Measurements from ENCODE around the gene LARP1. TPM values are rescaled to one million over a fixed set of nuclear protein-coding genes. Genes with fewer than 3 reads are reported as not detected.

Gene LARP1
- total RNA-seq, 1 experiment from 2014 or later: 63.9 TPM

DNA sequence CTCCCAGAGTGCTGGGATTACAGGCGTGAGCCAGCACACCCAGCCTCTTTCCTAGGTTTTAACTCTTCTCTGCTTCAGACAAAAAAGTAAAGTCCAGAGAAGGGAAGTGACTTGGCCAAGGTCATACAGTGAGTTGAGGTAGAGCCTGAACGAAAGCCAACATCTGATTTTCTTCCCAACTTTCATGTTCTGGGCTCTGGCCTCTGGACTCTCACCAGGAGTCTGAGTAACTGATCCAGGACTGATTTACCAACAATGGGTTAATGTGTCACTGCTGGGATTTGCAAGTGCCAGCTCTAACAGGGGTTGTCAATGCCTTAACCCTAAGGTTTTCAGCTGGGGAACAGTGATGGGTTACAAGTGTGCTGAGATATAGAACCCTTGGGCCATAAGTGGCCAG is 32.2 kb upstream of the LARP1 start:
- Histone ChIP-seq H3K79me2 (ENCODE audit: low read length) (no peaks in the 10 kb centered on the region), H2AFZ (ENCODE audit: low read length) (no peak overlapping the region), H3K36me3 (ENCODE audit: low read depth, low read length) (no peaks in the 10 kb centered on the region), H3F3A (ENCODE audit: low read length, unreplicated experiment) (no peaks in the 10 kb centered on the region), H4K20me1 (ENCODE audit: low read length) (no peaks in the 10 kb centered on the region), H3K27me3 (ENCODE audit: low read length) (no peaks in the 10 kb centered on the region), H3K27ac (ENCODE audit: low read length) (no peak overlapping the region), H3K4me2 (ENCODE audit: low read length) (no peak overlapping the region), H3K4me3 (ENCODE audit: low read length) (no peak overlapping the region), H3K4me1 (ENCODE audit: insufficient read depth, low read length) (no peaks in the 10 kb centered on the region), H3K9me3 (ENCODE audit: low read length) (no peaks in the 10 kb centered on the region), H3K9ac (ENCODE audit: low read length) (no peak overlapping the region), H3K9me2 (replicated peaks; ENCODE audit: low read length) (no peaks in the 10 kb centered on the region)
- intact Hi-C loops (cut with micrococcal nuclease): no loop called here
- ChIA-PET CTCF (no interaction called here), POLR2A (ENCODE audit: unreplicated experiment) (no interaction called here)
- no TSS peak for BruUV-seq (replicated peaks)
- no peak for TF ChIP-seq EZH2phosphoT487 (IDR thresholded peaks at IDR 0.05; ENCODE audit: borderline replicate concordance, low read length)
- no peak for TF ChIP-seq EZH2 (IDR thresholded peaks at IDR 0.05; ENCODE audit: low read length, unreplicated experiment)
- TF ChIP-seq, protein P1, sequence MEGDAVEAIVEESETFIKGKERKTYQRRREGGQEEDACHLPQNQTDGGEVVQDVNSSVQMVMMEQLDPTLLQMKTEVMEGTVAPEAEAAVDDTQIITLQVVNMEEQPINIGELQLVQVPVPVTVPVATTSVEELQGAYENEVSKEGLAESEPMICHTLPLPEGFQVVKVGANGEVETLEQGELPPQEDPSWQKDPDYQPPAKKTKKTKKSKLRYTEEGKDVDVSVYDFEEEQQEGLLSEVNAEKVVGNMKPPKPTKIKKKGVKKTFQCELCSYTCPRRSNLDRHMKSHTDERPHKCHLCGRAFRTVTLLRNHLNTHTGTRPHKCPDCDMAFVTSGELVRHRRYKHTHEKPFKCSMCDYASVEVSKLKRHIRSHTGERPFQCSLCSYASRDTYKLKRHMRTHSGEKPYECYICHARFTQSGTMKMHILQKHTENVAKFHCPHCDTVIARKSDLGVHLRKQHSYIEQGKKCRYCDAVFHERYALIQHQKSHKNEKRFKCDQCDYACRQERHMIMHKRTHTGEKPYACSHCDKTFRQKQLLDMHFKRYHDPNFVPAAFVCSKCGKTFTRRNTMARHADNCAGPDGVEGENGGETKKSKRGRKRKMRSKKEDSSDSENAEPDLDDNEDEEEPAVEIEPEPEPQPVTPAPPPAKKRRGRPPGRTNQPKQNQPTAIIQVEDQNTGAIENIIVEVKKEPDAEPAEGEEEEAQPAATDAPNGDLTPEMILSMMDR (conservative IDR thresholded peaks at IDR 0.05; ENCODE audit: low read depth, low read length): no peak
- DNase-seq (no peak), ATAC-seq (no peak)

DNA sequence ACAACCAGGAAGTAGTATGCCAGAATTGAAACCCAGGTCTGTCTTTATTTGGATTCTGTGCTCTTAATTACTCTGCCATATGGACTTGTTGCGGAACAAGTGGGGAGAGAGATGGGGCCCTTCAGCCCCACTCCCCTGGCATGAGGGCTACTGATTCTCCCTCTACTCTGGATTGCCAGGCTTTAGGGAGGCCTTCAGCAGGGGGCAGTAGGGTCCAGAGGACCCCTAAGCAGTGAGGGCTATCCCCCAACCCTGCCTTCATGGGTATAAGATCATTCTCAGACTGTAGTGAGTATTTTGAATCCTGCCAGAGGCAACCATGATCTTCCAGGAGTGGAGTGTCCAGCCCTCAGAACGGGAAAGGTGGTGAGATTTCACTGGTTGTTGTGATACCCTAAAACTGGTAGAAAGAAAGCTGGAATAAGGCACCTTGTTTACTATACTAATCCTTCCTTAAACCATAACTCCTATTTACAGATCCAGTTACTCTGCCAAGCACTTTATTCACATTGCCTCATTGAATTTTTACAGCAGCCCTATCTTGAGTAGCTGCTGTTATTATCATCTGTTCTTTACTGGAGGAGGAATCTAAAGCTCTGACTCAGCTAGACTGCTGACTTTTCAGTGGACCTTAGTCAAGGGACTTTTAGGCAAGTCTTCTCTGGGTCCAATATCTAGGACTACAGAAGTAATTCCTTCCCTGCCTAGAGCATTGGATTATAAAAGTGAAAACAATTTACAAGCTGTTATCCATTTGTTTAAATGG is 31.3 kb upstream of the LARP1 start:
- Histone ChIP-seq H2AFZ (ENCODE audit: low read length) (no peak overlapping the region), H3K27me3 (ENCODE audit: low read length) (no peaks in the 10 kb centered on the region), H3K36me3 (ENCODE audit: low read depth, low read length) (no peaks in the 10 kb centered on the region), H3K27ac (ENCODE audit: low read length) (no peak overlapping the region), H3K9ac (ENCODE audit: low read length) (no peak overlapping the region), H3F3A (ENCODE audit: low read length, unreplicated experiment) (no peaks in the 10 kb centered on the region), H4K20me1 (ENCODE audit: low read length) (no peaks in the 10 kb centered on the region), H3K4me1 (ENCODE audit: insufficient read depth, low read length) (no peaks in the 10 kb centered on the region), H3K79me2 (ENCODE audit: low read length) (no peaks in the 10 kb centered on the region), H3K9me2 (replicated peaks; ENCODE audit: low read length) (no peaks in the 10 kb centered on the region), H3K4me3 (ENCODE audit: low read length) (no peak overlapping the region), H3K4me2 (ENCODE audit: low read length) (no peak overlapping the region), H3K9me3 (ENCODE audit: low read length) (no peaks in the 10 kb centered on the region)
- POLR2A ChIA-PET (ENCODE audit: unreplicated experiment): no interaction called here
- no TSS peak for BruUV-seq (replicated peaks)
- intact Hi-C loops (cut with micrococcal nuclease): no loop called here
- ATAC-seq: peak; percentile 57
- DNase-seq: no peak
- CTCF ChIA-PET: no interaction called here
- TF ChIP-seq EZH2 (IDR thresholded peaks at IDR 0.05; ENCODE audit: low read length, unreplicated experiment): no peak
- TF ChIP-seq EZH2phosphoT487 (IDR thresholded peaks at IDR 0.05; ENCODE audit: borderline replicate concordance, low read length): no peak
- TF ChIP-seq, protein P1 (conservative IDR thresholded peaks at IDR 0.05; ENCODE audit: low read depth, low read length): no peak

DNA sequence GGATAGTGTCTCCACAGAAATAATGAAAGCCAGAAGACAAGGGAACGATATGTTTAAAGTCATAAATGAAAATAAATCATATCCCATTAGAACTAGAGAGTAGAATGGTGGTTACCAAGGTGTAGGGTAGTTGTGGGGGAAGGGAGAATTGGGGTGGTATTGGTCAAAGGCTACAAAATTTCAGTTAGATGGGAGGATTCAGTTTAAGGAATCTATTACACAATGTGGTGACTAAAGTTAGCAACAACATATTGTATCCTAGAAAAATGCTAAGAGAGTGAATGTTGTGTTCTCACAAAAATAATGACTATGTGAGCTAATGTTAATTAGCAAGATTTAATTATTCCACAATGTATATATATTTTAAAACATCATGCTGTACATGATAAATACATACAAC is 27.8 kb upstream of the LARP1 start:
- TF ChIP-seq EZH2phosphoT487 (IDR thresholded peaks at IDR 0.05; ENCODE audit: borderline replicate concordance, low read length): no peak
- TF ChIP-seq, protein P1 (conservative IDR thresholded peaks at IDR 0.05; ENCODE audit: low read depth, low read length): no peak
- TF ChIP-seq EZH2 (IDR thresholded peaks at IDR 0.05; ENCODE audit: low read length, unreplicated experiment): no peak
- Histone ChIP-seq H3K27me3 (ENCODE audit: low read length) (no peaks in the 10 kb centered on the region), H3K4me3 (ENCODE audit: low read length) (no peak overlapping the region), H2AFZ (ENCODE audit: low read length) (no peak overlapping the region), H3K4me2 (ENCODE audit: low read length) (no peak overlapping the region), H3K36me3 (ENCODE audit: low read depth, low read length) (no peaks in the 10 kb centered on the region), H3K9me3 (ENCODE audit: low read length) (no peaks in the 10 kb centered on the region), H3K9me2 (replicated peaks; ENCODE audit: low read length) (no peaks in the 10 kb centered on the region), H3K27ac (ENCODE audit: low read length) (no peak overlapping the region), H4K20me1 (ENCODE audit: low read length) (no peaks in the 10 kb centered on the region), H3K4me1 (ENCODE audit: insufficient read depth, low read length) (no peaks in the 10 kb centered on the region), H3K79me2 (ENCODE audit: low read length) (no peaks in the 10 kb centered on the region), H3F3A (ENCODE audit: low read length, unreplicated experiment) (no peaks in the 10 kb centered on the region), H3K9ac (ENCODE audit: low read length) (no peak overlapping the region)
- POLR2A ChIA-PET (ENCODE audit: unreplicated experiment): interaction anchor here (0.6 kb wide), 1 partner anchor 28 kb away, joined by 3 read pairs; no protein-coding TSS in a partner anchor
- intact Hi-C loops (cut with micrococcal nuclease): no loop called here
- BruUV-seq (replicated peaks): no TSS peak
- CTCF ChIA-PET: no interaction called here
- ATAC-seq: no peak
- DNase-seq: no peak
